ENCODE measurements around the gene GPR68.
"Not testable (repeated sequence)": the region's sequence is repeated elsewhere in the genome, so short reads cannot be mapped to it uniquely, and the experiment has no call there.

GPR68 gene

DNA sequence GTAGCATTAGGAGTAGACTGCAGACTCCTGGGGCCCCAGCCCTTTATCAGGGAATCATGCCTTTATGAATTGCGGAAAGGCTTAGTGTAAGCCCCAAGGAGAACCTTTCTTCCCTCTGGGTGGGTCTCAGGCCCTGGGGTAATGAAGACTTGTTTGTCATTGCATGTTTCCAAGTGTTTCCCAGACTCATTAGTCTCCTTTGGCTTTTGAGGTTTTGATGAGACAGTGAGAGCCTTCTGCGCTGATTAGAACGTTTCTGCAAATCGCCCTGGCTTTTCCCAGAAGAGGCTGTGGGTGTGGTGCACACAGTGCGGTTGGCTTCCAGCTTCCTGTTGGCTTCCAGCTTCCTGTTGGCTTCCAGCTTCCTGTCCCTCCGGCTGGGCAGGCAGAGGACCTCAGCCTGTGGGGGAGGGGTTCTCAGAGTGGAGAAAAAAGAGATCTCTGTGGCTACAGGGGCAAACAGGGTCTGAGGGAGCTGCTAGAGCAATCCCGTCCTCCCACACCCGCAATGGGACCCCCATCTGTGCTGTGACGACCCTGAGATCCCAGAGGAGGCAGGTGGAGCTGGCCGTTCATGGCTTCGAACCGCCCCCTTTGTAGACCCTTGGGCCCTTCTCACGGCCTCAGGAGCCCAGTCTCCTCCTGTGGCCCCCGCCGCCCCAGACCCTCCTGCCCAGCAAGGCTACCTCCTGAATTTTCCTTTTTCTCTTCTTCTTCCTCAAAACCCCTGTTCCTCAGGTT lies 42.1 kb downstream of the GPR68 start:
- in situ Hi-C loops (cut with MboI; ENCODE audit: low sequenced_read_pairs) = no loop called here

DNA sequence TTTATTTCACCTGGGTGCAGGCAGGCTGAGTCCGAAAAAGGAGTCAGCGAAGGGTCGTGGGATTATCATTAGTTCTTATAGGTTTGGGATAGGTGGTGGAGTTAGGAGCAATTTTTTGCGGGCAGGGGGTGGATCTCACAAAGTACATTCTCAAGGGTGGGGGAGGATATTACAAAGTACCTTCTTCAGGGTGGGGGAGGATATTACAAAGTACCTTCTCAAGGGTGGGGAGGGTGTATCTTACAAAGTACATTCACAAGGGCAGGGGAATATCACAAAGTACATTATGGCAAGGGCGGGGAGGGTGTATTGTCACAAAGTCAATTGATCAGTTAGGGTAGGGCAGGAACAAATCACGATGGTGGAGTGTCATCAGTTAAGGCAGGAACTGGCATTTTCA lies 43.7 kb downstream of the GPR68 start:
- in situ Hi-C loops (cut with MboI; ENCODE audit: low sequenced_read_pairs) = not testable (repeated sequence)

DNA sequence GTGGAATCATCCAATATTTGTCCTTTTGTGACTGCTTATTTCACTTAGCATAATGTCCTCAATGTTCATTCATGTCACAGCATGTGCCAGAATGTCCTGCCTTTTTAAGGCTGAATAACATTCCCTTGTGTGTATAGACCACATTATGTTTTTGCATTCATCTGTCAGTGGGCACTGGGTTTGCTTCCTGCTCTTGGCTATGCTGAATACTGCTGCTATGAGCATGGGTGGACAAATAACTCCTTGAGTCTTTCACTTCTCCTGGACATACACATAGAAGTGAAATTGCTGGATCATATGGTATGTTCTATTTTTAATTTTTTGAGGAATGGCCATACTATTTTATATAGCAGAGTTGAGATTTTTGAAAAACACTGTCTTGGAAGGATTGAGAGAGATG lies 46.9 kb downstream of the GPR68 start:
- in situ Hi-C loops (cut with MboI; ENCODE audit: low sequenced_read_pairs) = no loop called here

DNA sequence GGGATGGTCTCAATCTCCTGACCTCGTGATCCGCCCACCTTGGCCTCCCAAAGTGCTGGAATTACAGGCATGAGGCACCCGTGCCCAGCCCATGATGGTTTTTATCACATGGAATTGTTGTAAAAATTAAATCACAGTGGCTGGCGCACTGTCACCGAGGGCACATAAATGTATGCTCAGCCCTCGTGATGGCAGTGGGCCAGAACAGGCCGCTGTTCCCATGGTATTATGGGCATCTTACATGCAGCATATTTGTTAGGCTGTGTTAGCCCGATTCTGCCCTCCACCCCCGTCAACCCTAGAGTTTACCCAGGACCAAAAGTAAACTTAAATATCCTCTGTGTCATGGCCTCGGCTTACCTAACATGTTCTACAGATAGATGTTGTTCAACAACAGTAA lies 48.6 kb downstream of the GPR68 start:
- in situ Hi-C loops (cut with MboI; ENCODE audit: low sequenced_read_pairs) = no loop called here

DNA sequence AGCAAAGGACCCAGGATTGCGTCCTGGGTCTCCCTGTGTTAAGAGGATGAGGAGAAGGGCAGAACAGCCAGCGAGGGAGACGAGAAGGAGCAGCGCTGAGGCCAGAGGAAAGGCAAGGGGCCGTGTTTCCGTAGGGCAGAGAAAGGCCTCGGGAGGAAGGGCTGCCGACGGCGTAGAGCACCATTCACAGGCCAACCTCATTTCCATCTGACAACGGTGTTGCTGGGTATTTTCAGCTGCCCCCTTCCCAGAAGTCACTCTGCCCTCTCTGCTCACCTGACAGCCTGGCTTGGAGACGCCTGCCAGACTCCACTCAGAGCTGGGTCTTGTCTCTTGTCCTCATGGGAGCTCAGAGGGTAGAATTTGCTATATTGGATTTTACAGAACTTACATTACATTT lies 51.4 kb downstream of the GPR68 start:
- in situ Hi-C loops (cut with MboI; ENCODE audit: low sequenced_read_pairs) = no loop called here

DNA sequence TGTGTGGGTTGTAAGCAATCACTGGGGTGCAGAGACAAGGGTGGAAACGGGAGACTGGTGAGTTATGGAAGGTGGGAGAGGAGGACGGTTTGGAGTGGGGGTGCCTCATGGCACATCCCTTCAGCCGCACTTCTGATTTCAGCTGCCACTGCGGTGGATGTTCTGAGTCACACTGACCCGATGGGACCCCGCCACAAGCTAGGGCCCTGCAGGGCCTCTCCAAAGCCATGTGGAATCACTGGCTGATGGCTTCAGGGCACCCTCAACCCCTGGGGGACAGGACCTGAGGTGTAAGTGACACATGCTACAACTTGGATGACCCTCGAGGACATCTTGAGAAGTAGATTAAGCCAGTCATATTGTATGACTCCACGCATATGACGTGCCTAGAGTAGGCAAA lies 53.7 kb downstream of the GPR68 start:
- in situ Hi-C loops (cut with MboI; ENCODE audit: low sequenced_read_pairs) = no loop called here

DNA sequence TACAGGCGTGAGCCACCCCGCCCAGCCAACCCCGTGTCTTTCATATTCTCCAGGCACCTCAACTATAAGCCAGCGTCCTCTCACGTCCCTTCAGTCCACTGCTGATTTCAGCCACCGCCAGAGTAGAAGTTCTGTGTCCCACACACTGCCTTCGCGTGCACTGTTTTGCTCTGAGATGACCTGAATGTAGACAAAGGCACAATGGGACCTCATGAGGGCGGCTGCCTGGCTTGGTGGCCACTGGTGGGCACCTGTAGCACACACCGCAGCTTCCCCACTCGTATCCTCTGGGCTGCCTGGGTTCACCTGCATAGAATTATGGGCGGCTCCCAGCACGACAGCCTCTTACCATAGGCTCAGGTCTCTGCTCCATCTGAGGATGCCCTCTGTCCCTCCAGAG lies 57.2 kb downstream of the GPR68 start:
- in situ Hi-C loops (cut with MboI; ENCODE audit: low sequenced_read_pairs) = no loop called here

DNA sequence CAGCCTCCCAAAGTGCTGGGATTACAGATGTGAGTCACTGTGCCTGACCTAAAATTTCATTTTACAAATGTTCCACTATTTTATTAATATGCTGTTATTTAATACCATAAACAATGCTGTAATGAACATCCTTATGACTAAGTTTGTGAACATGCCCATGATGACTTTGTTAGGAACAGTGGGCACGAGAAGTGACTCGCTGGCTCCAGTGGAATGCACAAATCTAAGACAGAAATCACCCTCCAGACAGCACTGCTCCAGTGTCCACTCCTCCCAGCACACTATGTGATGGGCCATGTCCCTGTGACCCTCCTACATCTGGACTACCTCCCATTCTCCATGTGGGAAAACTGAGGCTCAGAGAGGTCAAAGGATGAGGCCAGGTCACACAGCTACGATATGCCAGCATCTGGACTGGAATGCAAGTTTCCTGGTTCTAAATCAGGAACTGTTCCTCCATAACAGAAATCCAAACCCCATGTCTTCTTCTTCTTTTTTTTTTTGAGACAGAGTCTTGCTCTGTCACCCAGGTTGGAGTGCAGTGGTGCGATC lies 57.9 kb downstream of the GPR68 start:
- in situ Hi-C loops (cut with MboI; ENCODE audit: low sequenced_read_pairs) = no loop called here

DNA sequence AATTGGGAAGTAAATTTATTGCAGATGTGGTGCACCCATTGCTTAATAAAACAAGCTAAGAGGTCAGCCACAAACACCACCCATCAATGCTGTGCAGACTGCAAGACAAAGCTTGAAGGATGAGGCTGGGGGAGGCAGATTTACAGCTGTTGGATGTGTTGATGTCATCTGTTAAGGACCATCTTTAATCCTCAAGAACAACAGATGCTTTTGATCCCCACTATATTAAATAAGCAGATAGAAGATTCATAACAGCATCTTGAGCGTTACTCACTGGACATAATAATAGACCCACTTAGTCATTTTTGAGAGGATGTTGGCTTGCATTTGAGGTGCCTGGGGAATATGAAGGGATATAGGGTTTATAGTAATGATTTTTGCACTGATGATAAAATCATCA lies 58.8 kb downstream of the GPR68 start:
- in situ Hi-C loops (cut with MboI; ENCODE audit: low sequenced_read_pairs) = no loop called here

DNA sequence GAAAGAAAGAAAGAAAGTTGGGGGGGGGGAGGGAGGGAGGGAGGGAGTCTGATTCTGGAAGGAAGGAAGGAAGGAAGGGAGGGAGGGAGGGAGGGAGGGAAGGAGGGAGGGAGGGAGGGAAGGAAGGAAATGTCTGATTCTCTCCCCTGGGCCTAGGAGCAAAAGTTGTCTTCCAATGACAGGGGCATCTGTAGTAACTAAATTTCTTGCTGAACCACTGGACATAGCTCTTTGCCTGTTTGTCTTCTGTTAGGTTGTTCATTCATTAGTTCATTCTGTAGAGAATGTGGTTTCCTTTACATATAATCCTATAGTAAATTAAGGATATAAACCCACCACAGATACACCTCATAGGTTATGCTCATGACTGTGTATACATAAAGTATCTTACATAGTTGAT lies 59.9 kb downstream of the GPR68 start:
- in situ Hi-C loops (cut with MboI; ENCODE audit: low sequenced_read_pairs) = no loop called here

DNA sequence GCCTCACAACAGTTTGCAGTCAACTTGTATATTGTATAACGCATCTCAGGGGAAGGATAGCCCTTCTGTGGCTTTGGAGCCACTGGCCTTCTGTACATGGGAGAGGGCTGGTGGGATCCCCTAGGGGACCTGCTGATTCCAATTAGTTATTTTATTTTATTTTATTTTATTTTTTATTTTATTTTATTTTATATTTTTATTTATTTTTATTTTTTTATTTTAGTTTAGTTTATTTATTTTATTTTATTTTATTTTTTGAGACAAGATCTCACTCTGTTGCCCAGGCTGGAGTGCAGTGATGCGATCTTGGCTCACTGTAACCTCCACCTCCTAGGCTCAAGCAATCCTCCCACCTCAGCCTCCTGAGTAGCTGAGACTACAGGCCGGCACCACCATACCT lies 61.8 kb downstream of the GPR68 start:
- in situ Hi-C loops (cut with MboI; ENCODE audit: low sequenced_read_pairs) = not testable (repeated sequence)

All from HL-60/S4 treated with phorbol 12-myristate 13-acetate at 8.2 ng/mL for 4 days and 3 days (cell line).